Mammary epithelial cell (primary cell): ENCODE data around the gene GPSM3.

Experiments used
- EZH2 ChIP-seq: IDR thresholded peaks from 2 replicates; pipeline ENCODE4 v1.6.1; 2012; ENCODE audit warnings: low read length, inconsistent platforms, borderline replicate concordance
- TF ChIP-seq, protein P1 (sequence below), 2 donors: IDR thresholded peaks in 1 of 2; conservative IDR thresholded peaks in 1 of 2; 2 replicates each; pipeline ENCODE4 v1.5.1; 2011 to 2012; ENCODE audit warnings: inconsistent platforms in 2 of 2, low read length in 2 of 2, mild to moderate bottlenecking in 2 of 2, control low read depth in 1 of 2, low read depth in 1 of 2; ENCODE audit not compliant: insufficient read depth in 1 of 2; ENCODE audit errors: extremely low read depth in 1 of 2

DNA sequence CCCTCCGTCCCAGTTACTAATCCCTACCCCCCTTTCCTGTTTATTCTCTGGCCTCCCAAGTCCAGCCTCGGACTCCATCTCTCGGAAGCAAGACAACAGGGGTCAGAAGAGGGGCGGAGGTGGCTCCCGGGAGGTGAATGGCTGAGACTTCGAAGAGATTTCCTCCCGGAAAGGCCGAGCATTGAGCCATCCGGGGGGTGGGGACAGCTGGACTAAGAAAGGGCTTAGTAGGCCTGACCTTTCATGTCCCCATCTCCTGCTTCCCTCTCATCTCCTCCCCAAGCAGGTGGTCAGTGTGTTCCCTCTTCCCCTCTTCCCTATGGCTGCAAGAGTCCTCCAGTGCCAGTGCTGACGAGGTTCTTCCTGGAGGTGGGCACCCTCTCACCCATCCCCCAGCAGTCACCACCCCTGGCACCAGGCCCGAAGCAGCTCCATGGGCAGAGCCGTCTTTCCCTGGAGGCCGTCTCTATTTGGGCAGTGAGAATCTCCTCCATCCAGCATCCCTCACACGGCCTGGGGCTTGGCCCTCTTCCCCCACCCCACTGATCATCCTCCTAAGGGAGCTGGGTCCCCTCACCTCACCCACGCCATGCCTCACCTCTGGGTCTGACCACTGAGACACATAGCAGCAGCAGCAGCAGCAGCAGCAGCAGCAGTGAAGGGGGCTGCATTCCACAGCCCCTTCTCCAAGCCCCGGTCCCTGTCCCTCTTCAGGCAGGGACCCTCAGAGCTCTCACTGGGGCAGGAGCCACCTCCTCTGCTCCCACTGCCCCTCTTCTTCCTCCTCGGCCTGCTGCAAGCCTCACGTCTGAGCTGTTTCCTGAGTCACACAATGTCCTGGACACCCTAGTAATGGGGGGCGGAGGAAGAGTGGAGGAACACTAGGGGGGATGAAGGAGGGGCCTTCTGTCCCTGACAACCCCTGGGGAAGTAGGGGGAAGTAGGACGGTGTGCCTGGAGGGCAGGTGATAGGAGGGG lies 31.1 kb upstream of the GPSM3 start, which contains the start of gene NOTCH4:
- TF ChIP-seq, protein P1, sequence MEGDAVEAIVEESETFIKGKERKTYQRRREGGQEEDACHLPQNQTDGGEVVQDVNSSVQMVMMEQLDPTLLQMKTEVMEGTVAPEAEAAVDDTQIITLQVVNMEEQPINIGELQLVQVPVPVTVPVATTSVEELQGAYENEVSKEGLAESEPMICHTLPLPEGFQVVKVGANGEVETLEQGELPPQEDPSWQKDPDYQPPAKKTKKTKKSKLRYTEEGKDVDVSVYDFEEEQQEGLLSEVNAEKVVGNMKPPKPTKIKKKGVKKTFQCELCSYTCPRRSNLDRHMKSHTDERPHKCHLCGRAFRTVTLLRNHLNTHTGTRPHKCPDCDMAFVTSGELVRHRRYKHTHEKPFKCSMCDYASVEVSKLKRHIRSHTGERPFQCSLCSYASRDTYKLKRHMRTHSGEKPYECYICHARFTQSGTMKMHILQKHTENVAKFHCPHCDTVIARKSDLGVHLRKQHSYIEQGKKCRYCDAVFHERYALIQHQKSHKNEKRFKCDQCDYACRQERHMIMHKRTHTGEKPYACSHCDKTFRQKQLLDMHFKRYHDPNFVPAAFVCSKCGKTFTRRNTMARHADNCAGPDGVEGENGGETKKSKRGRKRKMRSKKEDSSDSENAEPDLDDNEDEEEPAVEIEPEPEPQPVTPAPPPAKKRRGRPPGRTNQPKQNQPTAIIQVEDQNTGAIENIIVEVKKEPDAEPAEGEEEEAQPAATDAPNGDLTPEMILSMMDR (conservative IDR thresholded peaks at IDR 0.05 in 1 of 2, IDR thresholded peaks at IDR 0.05 in 1 of 2; ENCODE audit: extremely low read depth in 1 of 2, insufficient read depth in 1 of 2, low read depth in 1 of 2, low read length in 2 of 2): no peak
- TF ChIP-seq EZH2: no peak
